H9 (cell line): Measurements from ENCODE around the gene KIT. TPM values are rescaled to one million over a fixed set of nuclear protein-coding genes. Genes with fewer than 3 reads are reported as not detected.

ENCODE experiments used
- DNase-seq: peaks from one replicate; pipeline ENCODE4 v3.0.0-alpha.2; 2017
- H2AFZ ChIP-seq: one replicate; pipeline ENCODE4 v1.6.1; 2013; ENCODE audit warnings: mild to moderate bottlenecking, low read length, control low read depth, moderate library complexity
- H2AK5ac ChIP-seq: 2 replicates; pipeline ENCODE4 v1.6.1; 2013; ENCODE audit warnings: low read length, control low read depth, mixed read lengths; ENCODE audit not compliant: insufficient read length
- H2BK120ac ChIP-seq: one replicate; pipeline ENCODE4 v1.6.1; 2013; ENCODE audit warnings: low read depth, mild to moderate bottlenecking, low read length, control low read depth, inconsistent platforms; ENCODE audit not compliant: poor library complexity, severe bottlenecking
- H2BK12ac ChIP-seq: 2 replicates; pipeline ENCODE4 v1.6.1; 2013; ENCODE audit warnings: low read length, control low read depth, mixed read lengths, low read depth; ENCODE audit not compliant: insufficient read length
- H2BK15ac ChIP-seq: 2 replicates; pipeline ENCODE4 v1.6.1; 2013; ENCODE audit warnings: low read depth, low read length, control low read depth
- H2BK20ac ChIP-seq: one replicate; pipeline ENCODE4 v1.6.1; 2013; ENCODE audit warnings: low read depth, mild to moderate bottlenecking, low read length, control low read depth, inconsistent platforms; ENCODE audit not compliant: poor library complexity, severe bottlenecking
- H2BK5ac ChIP-seq: 2 replicates; pipeline ENCODE4 v1.6.1; 2013; ENCODE audit warnings: low read length, control low read depth, mixed read lengths; ENCODE audit not compliant: insufficient read length
- H3K14ac ChIP-seq: 2 replicates; pipeline ENCODE4 v1.6.1; 2013; ENCODE audit warnings: low read length, control low read depth; ENCODE audit not compliant: insufficient read depth
- H3K18ac ChIP-seq: 2 replicates; pipeline ENCODE4 v1.6.1; 2013; ENCODE audit warnings: low read depth, mild to moderate bottlenecking, mixed read lengths, low read length, control low read depth; ENCODE audit not compliant: insufficient read length
- H3K23ac ChIP-seq: 2 replicates; pipeline ENCODE4 v1.6.1; 2013; ENCODE audit warnings: low read length, control low read depth, mixed read lengths, low read depth; ENCODE audit not compliant: insufficient read length
- H3K23me2 ChIP-seq: 2 replicates; pipeline ENCODE4 v1.6.1; 2013; ENCODE audit warnings: low read depth, mild to moderate bottlenecking, mixed read lengths, low read length, control low read depth; ENCODE audit not compliant: insufficient read length, poor library complexity, severe bottlenecking
- H3K27ac ChIP-seq: 2 replicates; pipeline ENCODE4 v1.5.1; 2013; ENCODE audit warnings: low read length, control low read depth, mixed read lengths, low read depth; ENCODE audit not compliant: insufficient read length
- H3K27me3 ChIP-seq: 2 replicates; pipeline ENCODE4 v1.6.1; 2013; ENCODE audit warnings: low read length, control low read depth, inconsistent platforms; ENCODE audit not compliant: insufficient read depth
- H3K4ac ChIP-seq: 2 replicates; pipeline ENCODE4 v1.6.1; 2013; ENCODE audit warnings: low read depth, mild to moderate bottlenecking, control low read depth, inconsistent platforms, low read length, moderate library complexity
- H3K4me1 ChIP-seq: 2 replicates; pipeline ENCODE4 v1.6.1; 2013; ENCODE audit warnings: low read length, control low read depth, inconsistent platforms; ENCODE audit not compliant: insufficient read depth
- H3K4me2 ChIP-seq: 2 replicates; pipeline ENCODE4 v1.6.1; 2013; ENCODE audit warnings: low read length, control low read depth, mixed read lengths; ENCODE audit not compliant: insufficient read length, insufficient read depth
- H3K56ac ChIP-seq: 2 replicates; pipeline ENCODE4 v1.6.1; 2013; ENCODE audit warnings: low read depth, mild to moderate bottlenecking, mixed read lengths, low read length, control low read depth; ENCODE audit not compliant: insufficient read length
- H3K79me1 ChIP-seq: 2 replicates; pipeline ENCODE4 v1.6.1; 2013; ENCODE audit warnings: low read depth, mild to moderate bottlenecking, moderate library complexity, low read length, control low read depth, inconsistent platforms; ENCODE audit not compliant: insufficient read depth, poor library complexity, severe bottlenecking
- H3K79me2 ChIP-seq: 2 replicates; pipeline ENCODE4 v1.6.1; 2013; ENCODE audit warnings: low read length, control low read depth, inconsistent platforms; ENCODE audit not compliant: insufficient read depth
- H3K9ac ChIP-seq: 2 replicates; pipeline ENCODE4 v1.6.1; 2013; ENCODE audit warnings: low read length, control low read depth, mixed read lengths; ENCODE audit not compliant: insufficient read length; ENCODE audit errors: extremely low read depth
- H3K9me3 ChIP-seq: one replicate; pipeline ENCODE4 v1.6.1; 2013; ENCODE audit warnings: low read depth, low read length, inconsistent platforms; ENCODE audit not compliant: control insufficient read depth
- H3T11ph ChIP-seq: one replicate; pipeline ENCODE4 v1.6.1; 2013; ENCODE audit warnings: mild to moderate bottlenecking, low read length, control low read depth, inconsistent platforms
- H4K20me1 ChIP-seq: one replicate; pipeline ENCODE4 v1.6.1; 2013; ENCODE audit not compliant: control insufficient read depth, insufficient read length, insufficient read depth
- H4K5ac ChIP-seq: 2 replicates; pipeline ENCODE4 v1.6.1; 2013; ENCODE audit warnings: low read depth, mild to moderate bottlenecking, mixed read lengths, low read length, control low read depth; ENCODE audit not compliant: insufficient read length
- H4K8ac ChIP-seq: replicated peaks from 2 replicates; pipeline ENCODE4 v1.6.1; 2013; ENCODE audit warnings: low read length, control low read depth, mixed read lengths, low read depth; ENCODE audit not compliant: insufficient read length
- H4K91ac ChIP-seq: 2 replicates; pipeline ENCODE4 v1.6.1; 2013; ENCODE audit warnings: low read depth, mild to moderate bottlenecking, moderate library complexity, mixed read lengths, low read length, control low read depth; ENCODE audit not compliant: insufficient read length
- H3K27ac Mint-ChIP-seq, 3 experiments: 2 replicates in 2 of 3; 3 replicates in 1 of 3; pipeline ENCODE4 v1.8.0; 2020 to 2021; ENCODE audit warnings: mixed read lengths in 3 of 3, mild to moderate bottlenecking in 1 of 3, moderate library complexity in 1 of 3
- H3K27me3 Mint-ChIP-seq: 2 replicates; pipeline ENCODE4 v1.8.0; 2021; ENCODE audit warnings: low read depth, mild to moderate bottlenecking, moderate library complexity, mixed read lengths
- H3K36me3 Mint-ChIP-seq, 3 experiments: 2 replicates in 2 of 3; 3 replicates in 1 of 3; pipeline ENCODE4 v1.8.0; 2020 to 2021; ENCODE audit warnings: low read depth in 3 of 3, mixed read lengths in 3 of 3; ENCODE audit not compliant: insufficient read depth in 1 of 3
- H3K4me1 Mint-ChIP-seq, 2 experiments: 2 replicates each; pipeline ENCODE4 v1.8.0; 2020; ENCODE audit warnings: mixed read lengths in 2 of 2
- H3K4me3 Mint-ChIP-seq, 2 experiments: 2 replicates in 1 of 2; 3 replicates in 1 of 2; pipeline ENCODE4 v1.8.0; 2020 to 2021; ENCODE audit warnings: mild to moderate bottlenecking in 2 of 2, mixed read lengths in 2 of 2, moderate library complexity in 1 of 2
- H3K9me3 Mint-ChIP-seq, 2 experiments: 2 replicates in 1 of 2; 3 replicates in 1 of 2; pipeline ENCODE4 v1.8.0; 2020; ENCODE audit warnings: mild to moderate bottlenecking in 2 of 2, mixed read lengths in 2 of 2, moderate library complexity in 1 of 2
- CTCF ChIP-seq: fragments of 200-600 bp; sonication (generic); conservative IDR thresholded peaks from 3 replicates; pipeline ENCODE4 v1.8.0; 2021; ENCODE audit warnings: antibody characterized with exemption, mild to moderate bottlenecking
- WGBS: extraction: QIAGEN DNeasy Blood & Tissue Kit; methylation state at CpG from one replicate; pipeline ENCODE4 v1.1.7; 2013; ENCODE audit warnings: missing lambda C conversion rate, low lambda C conversion rate, mixed read lengths; ENCODE audit not compliant: insufficient read length; ENCODE audit errors: extremely low coverage; 5-methylcytosine and 5-hydroxymethylcytosine counted together
- total RNA-seq: library from RNA; stranded (reverse); gene quantifications from 2 replicates; pipeline ENCODE4 v1.2.1, GENCODE V29; 2021

The KIT gene
- total RNA-seq, 1 experiment from 2014 or later, result 6.7 TPM

- H3K4me3 Mint-ChIP-seq, result no peak overlapping the region
- H3K4me2 ChIP-seq, result no peak overlapping the region
Measured at GRCh38 chr4:54714631-54715030, 56.9 kb downstream of the KIT start.

More at GRCh38 chr4:54714631-54715030, 56.9 kb downstream of the KIT start:
- Histone ChIP-seq H4K5ac (no peak overlapping the region), H2BK15ac (no peak overlapping the region), H3K18ac (no peak overlapping the region), H3K4me1 (no peaks in the 10 kb centered on the region), H2BK20ac (no peak overlapping the region), H2BK12ac (no peak overlapping the region), H3K23me2 (no peaks in the 10 kb centered on the region), H2BK120ac (no peak overlapping the region), H4K20me1 (no peaks in the 10 kb centered on the region), H4K91ac (no peak overlapping the region), H3K27ac (no peak overlapping the region), H2AK5ac (no peak overlapping the region), H4K8ac (no peak overlapping the region), H3K9ac (no peak overlapping the region), H3K27me3 (no peaks in the 10 kb centered on the region), H2AFZ (no peak overlapping the region), H3K79me1 (no peaks in the 10 kb centered on the region), H3K14ac (no peak overlapping the region), H3T11ph (no peak overlapping the region), H3K4ac (no peak overlapping the region), H3K23ac (no peak overlapping the region), H3K79me2 (no peaks in the 10 kb centered on the region), H3K56ac (no peak overlapping the region), H2BK5ac (no peak overlapping the region), H3K9me3 (no peaks in the 10 kb centered on the region)
- H3K4me1 Mint-ChIP-seq, result peaks cover 0 to 9% of the 10 kb centered on the region in 2 experiments; a peak in 2 of 4 replicates
- no CpG with 5 or more reads among the region's 8 CpGs for WGBS
- H3K36me3 Mint-ChIP-seq, result peaks cover 0 to 2% (median 2%) of the 10 kb centered on the region in 3 experiments; a peak in 3 of 7 replicates
- H3K9me3 Mint-ChIP-seq, result no peaks in the 10 kb centered on the region
- no peaks in the 10 kb centered on the region for H3K27me3 Mint-ChIP-seq
- H3K27ac Mint-ChIP-seq, result no peak overlapping the region
- TF ChIP-seq CTCF, result no peak
- no peak for DNase-seq
